ENCODE results near the gene CACNA1F. TPM values are rescaled to one million over a fixed set of nuclear protein-coding genes. Genes with fewer than 3 reads are reported as not detected.

CACNA1F gene
- total RNA-seq, 1 experiment from 2014 or later, result not detected

DNA sequence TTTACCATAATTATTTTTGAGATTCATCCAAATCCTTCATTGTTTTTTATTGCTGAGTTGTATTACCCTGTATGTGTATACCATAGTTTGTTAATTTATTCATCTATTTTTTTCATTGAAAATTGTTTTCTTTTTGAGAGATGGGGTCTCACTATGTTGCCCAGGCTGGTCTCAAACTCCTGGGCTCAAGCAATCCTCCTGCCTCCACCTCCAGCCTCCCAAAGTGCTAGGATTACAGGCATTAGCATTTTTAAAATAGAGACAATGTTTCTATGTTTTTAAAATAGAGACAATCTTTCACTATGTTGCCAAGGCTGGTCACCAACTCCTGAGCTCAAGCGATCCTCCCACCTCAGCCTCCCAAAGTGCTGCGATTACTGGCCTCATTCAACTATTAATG is 72.2 kb downstream of the CACNA1F start:
- POLR2A ChIA-PET, result no interaction called here
- intact Hi-C loops (cut with micrococcal nuclease), result no loop called here

DNA sequence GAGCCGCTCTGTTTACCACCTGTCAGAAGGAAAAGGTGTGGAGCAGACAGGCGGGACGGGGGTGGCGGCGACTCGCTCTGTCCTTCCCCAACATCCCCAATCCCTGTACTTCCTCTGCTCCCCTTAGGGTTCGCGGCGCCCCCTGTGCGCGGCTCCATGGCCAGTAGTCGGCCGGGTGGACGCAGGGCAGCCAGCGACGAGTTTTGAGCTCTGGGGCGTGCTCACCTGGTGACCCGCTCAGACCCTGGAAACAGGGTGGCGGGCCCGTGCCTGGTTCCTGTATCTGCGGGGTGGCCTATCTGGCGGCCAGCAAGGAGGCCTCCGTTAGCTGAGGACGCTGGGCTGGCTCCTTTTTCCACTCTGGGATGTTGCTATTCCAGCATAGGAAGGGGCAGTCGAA is 75.9 kb downstream of the CACNA1F start:
- BruUV-seq (replicated peaks), result no TSS peak
- TF ChIP-seq, protein P1, sequence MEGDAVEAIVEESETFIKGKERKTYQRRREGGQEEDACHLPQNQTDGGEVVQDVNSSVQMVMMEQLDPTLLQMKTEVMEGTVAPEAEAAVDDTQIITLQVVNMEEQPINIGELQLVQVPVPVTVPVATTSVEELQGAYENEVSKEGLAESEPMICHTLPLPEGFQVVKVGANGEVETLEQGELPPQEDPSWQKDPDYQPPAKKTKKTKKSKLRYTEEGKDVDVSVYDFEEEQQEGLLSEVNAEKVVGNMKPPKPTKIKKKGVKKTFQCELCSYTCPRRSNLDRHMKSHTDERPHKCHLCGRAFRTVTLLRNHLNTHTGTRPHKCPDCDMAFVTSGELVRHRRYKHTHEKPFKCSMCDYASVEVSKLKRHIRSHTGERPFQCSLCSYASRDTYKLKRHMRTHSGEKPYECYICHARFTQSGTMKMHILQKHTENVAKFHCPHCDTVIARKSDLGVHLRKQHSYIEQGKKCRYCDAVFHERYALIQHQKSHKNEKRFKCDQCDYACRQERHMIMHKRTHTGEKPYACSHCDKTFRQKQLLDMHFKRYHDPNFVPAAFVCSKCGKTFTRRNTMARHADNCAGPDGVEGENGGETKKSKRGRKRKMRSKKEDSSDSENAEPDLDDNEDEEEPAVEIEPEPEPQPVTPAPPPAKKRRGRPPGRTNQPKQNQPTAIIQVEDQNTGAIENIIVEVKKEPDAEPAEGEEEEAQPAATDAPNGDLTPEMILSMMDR (IDR thresholded peaks at IDR 0.05; ENCODE audit: unreplicated experiment), result no peak
- DNase-seq (ENCODE audit: unreplicated experiment), result no peak
- Mint-ChIP-seq H3K9me3 (ENCODE audit: unreplicated experiment) (no peaks in the 10 kb centered on the region), H3K36me3 (ENCODE audit: insufficient read depth, unreplicated experiment) (peaks cover 7% of the 10 kb centered on the region), H3K4me1 (ENCODE audit: insufficient read depth, unreplicated experiment) (peaks cover 7% of the 10 kb centered on the region), H3K4me3 (ENCODE audit: unreplicated experiment) (no peak overlapping the region), H3K27ac (ENCODE audit: low read depth, unreplicated experiment) (no peak overlapping the region), H3K27me3 (ENCODE audit: insufficient read depth, unreplicated experiment) (no peaks in the 10 kb centered on the region)
- ChIA-PET CTCF (interaction anchor here (0.5 to 0.9 kb wide), 4 partner anchors 43 to 1189 kb away, joined by 3 to 5 read pairs (median 4); no protein-coding TSS in a partner anchor), POLR2A (interaction anchor here (0.6 kb wide), 1 partner anchor 356 kb away, joined by 3 read pairs; no protein-coding TSS in a partner anchor)
- intact Hi-C loops (cut with micrococcal nuclease), result loop anchor here (5.0 kb wide), 1 partner anchor 35 kb away; the partner anchor contains the start of gene GPKOW

More for the DNA sequence above, 72.2 kb downstream of the CACNA1F start:
- no peak for DNase-seq (ENCODE audit: unreplicated experiment)
- TF ChIP-seq, protein P1 (IDR thresholded peaks at IDR 0.05; ENCODE audit: unreplicated experiment), result no peak
- BruUV-seq (replicated peaks), result no TSS peak
- Mint-ChIP-seq H3K36me3 (ENCODE audit: insufficient read depth, unreplicated experiment) (peaks cover 5% of the 10 kb centered on the region), H3K9me3 (ENCODE audit: unreplicated experiment) (no peaks in the 10 kb centered on the region), H3K4me3 (ENCODE audit: unreplicated experiment) (no peak overlapping the region), H3K27me3 (ENCODE audit: insufficient read depth, unreplicated experiment) (no peaks in the 10 kb centered on the region), H3K27ac (ENCODE audit: low read depth, unreplicated experiment) (no peak overlapping the region), H3K4me1 (ENCODE audit: insufficient read depth, unreplicated experiment) (peaks cover 7% of the 10 kb centered on the region)
- CTCF ChIA-PET, result no interaction called here

DNA sequence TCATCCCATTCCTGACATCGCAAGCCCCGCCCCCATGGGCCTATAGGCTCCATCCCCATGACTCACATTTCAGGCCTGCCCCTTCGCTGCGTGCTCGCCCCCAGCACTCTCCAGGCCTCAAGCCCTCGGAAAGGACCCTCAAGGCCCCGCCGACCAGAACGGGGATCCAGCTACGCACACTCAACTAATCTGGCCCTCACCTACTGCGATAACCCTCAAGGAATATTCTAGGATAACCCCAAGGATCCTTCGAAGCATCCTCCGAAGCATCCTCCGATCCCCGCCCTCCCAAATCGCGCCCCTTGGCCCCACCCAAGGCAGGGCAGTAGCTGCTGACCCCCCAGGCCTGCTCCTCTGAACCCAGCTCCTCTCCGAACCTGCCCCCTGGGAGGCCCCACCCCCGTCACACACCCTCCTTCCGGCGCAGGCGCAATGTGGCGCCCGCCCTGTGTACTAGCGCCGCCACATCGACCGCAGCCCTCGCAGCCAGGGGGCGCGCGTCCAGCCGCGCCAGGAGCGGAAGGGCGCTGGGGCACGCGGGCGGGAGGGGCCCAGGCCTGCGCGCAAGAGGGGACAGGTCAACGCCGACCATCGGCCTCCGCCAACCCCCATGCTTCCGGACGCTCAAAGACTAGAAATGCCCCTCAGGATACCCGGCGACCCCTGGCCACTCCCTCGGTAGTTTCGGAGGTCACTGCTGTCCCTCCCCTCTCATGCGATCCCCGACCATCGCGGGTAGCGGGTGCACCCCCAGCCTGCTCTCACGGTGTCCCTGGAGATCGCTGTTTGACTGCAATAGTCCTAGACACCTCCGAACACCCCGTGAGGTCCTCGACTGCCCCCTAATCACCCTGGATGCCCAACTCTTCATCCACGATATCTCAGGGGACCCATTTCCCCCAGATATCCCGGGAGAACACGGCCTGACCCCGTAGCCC is 77.0 kb downstream of the CACNA1F start:
- peaks cover 2% of the 10 kb centered on the region for H3K9me3 Mint-ChIP-seq (ENCODE audit: unreplicated experiment)
- DNase-seq (ENCODE audit: unreplicated experiment), result peak; percentile 91
- TF ChIP-seq, protein P1 (IDR thresholded peaks at IDR 0.05; ENCODE audit: unreplicated experiment), result peak; percentile 46
- peaks cover 7% of the 10 kb centered on the region for H3K4me1 Mint-ChIP-seq (ENCODE audit: insufficient read depth, unreplicated experiment)
- H3K27me3 Mint-ChIP-seq (ENCODE audit: insufficient read depth, unreplicated experiment), result no peaks in the 10 kb centered on the region
- ChIA-PET CTCF (interaction anchor here (0.5 to 1.9 kb wide), 13 partner anchors 8 to 335 kb away, joined by 3 to 15 read pairs (median 4); partner anchors contain the start of gene WDR45), POLR2A (interaction anchor here (0.5 to 3.4 kb wide), 11 partner anchors 10 to 198 kb away, joined by 3 to 31 read pairs (median 4); partner anchors contain the start of genes SYP and WDR45)
- H3K27ac Mint-ChIP-seq (ENCODE audit: low read depth, unreplicated experiment), result peak overlapping the region; percentile 99
- H3K36me3 Mint-ChIP-seq (ENCODE audit: insufficient read depth, unreplicated experiment), result peaks cover 7% of the 10 kb centered on the region
- intact Hi-C loops (cut with micrococcal nuclease), result loop anchor here (1.0 to 5.0 kb wide), 2 partner anchors 10 to 34 kb away; partner anchors contain the start of gene GPKOW
- no TSS peak for BruUV-seq (replicated peaks)
- peak overlapping the region; percentile 96 for H3K4me3 Mint-ChIP-seq (ENCODE audit: unreplicated experiment)
